ENCODE data around the gene GALNT9.
"Not testable (repeated sequence)": the region's sequence is repeated elsewhere in the genome, so short reads cannot be mapped to it uniquely, and the experiment has no call there.

GALNT9 gene

DNA sequence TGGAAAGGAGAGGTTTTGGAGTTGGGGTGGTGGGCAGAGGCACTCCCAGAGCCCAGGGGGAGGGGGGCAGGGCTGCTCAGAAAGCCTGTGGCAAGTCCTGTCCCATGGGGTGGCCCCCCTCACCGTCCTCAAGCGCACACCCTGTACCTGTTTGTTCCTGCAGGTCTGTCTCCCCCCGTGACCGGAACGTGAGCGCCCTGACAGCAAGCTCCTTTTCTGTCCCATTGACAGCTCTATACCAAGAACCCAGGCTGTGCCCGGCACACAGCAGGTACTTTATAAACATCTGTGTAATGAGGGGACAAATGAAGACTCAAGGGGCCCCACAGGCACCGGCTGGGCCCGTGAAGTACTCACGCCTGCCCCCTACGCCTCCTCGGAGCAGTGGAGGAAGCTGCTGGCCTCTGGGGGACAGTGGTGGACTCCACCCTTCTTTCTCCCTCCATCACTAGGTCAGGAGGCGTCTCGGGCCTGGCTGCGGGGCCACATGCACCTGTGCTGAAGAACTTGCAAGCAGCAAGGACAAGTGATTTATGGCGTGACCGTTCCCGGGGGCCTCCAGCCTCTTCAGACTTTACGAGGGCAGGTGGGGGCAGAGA lies 65.8 kb downstream of the GALNT9 start:
- no peak for DNase-seq (ENCODE audit: low read depth)

DNA sequence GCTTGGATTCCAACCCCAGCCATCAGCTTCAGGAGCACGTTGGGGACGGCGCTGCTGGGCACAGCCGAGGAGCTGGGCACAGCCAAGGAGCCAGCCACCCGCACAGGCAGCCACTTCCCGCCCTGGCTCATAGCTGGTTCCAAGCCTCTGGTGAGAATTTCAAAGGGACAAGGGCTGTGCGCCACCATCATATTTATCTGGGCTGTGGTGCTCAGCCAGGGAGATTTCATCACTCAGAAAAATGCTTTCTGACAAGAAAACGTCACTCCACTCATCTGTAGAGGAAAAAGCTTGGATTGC lies 66.4 kb downstream of the GALNT9 start:
- DNase-seq (ENCODE audit: low read depth), result no peak

GRCh38 chr12:132262256-132263060 lies 66.9 kb downstream of the GALNT9 start:
- DNase-seq (ENCODE audit: low read depth), result no peak

DNA sequence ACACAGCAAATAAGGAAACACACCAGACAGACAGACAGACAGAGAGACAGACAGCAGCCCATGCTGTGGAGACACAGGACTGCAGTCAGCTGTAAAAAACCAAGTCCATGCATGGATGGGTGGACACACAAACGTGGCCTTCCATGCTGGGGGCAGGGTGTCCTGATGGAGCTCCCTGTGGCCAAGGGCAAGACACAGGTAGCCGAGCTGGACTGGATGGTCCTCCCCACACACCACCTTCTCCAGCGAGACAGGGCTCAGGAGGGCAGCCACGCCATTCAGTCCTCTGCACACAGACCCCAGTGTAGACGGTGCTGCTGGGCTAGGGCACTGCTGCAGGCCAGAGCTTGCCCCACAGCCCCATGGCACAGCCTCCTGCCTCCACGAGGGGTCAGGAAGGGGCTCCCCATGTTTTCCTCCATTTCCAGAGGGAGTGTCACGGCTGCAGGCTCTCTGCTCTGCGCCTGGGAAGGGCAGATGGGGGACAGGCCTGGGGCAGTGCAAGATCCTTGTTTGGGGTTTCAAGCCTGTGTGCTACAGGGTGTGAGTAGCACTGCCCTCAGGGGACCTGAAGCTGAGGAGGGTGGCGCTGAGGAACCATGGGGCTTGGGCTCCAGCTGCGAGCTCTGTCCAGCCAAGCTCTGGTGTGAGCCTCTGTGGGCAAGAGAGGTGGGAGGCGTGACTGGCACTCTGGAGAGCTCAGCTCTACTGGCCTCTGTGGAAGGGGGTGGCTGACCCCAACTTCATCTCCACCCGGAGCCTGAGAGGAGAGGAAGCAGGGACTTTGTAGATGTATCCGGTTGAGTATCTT lies 67.9 kb downstream of the GALNT9 start:
- no peak for DNase-seq (ENCODE audit: low read depth)

DNA sequence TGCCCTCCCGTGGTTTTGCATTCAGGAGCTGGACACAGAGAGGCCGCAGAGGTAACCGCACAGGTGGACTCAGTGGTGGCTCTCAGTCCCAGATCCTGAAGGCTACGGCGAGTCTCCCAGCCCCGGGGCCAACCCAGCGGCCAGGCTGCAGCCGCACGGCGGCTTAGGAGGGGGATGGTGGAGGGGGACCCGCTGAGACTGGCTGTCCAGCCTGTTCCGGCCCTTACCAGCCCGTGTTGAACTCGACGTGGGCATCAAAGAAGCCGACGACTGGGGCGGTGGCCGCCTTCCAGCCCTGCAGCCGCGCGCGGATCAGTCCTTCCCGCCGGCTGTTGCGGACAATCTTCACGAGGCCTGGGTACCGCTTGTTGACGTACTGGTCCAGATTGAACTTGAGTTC lies 68.7 kb downstream of the GALNT9 start:
- DNase-seq (ENCODE audit: low read depth), result no peak

GRCh38 chr12:132259872-132260695 lies 69.3 kb downstream of the GALNT9 start:
- DNase-seq (ENCODE audit: low read depth), result no peak

DNA sequence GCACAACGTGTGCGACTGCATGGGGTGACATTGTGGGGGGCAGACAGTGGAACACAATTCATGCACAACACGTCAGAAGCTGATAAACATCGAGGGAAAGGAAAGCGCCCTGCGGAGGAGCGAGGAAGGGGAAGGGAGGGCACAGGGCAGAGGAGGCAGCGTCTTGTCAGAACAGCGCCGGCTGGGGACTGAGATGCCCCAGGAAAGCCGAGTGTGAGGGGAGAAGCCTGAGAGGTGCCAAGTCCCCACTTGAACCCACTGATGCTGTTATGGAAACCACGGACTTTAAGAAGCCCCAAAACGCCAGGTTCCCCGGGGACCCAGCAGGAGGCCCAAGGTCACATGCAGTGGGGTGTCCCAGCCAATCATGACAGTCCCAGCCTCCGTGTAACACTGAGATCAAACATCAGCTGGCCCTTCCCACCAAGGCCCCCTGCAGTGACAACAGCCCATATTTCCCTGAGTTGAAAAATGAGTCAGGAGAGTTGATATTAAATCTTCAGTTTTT lies 70.0 kb downstream of the GALNT9 start:
- no peak for DNase-seq (ENCODE audit: low read depth)

GRCh38 chr12:132258543-132258942 lies 70.8 kb downstream of the GALNT9 start:
- DNase-seq (ENCODE audit: low read depth), result no peak

GRCh38 chr12:132257955-132258490 lies 71.4 kb downstream of the GALNT9 start:
- no peak for DNase-seq (ENCODE audit: low read depth)

GRCh38 chr12:132257206-132257954 lies 72.0 kb downstream of the GALNT9 start:
- no peak for DNase-seq (ENCODE audit: low read depth)

GRCh38 chr12:132256646-132257045 lies 72.7 kb downstream of the GALNT9 start:
- DNase-seq (ENCODE audit: low read depth), result no peak

DNA sequence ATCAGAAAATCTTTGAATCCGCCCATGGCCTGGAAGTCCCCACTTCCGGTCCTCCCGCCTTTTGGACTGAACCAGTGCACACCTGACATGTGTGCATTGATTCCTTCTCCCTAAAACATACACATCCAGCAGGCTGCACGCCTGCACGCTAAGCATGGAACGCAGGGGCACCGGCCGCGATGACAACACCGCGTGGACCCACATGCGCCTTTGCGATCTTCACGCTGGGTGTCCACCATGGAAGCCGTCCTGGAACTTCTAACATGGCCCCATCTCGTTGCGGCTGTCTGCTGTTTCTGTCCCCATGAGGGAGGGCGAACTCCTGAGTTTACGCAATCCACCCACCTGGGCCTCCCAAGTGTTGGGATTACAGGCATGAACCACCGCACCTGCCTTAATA lies 73.7 kb downstream of the GALNT9 start:
- no peak for DNase-seq (ENCODE audit: low read depth)

DNA sequence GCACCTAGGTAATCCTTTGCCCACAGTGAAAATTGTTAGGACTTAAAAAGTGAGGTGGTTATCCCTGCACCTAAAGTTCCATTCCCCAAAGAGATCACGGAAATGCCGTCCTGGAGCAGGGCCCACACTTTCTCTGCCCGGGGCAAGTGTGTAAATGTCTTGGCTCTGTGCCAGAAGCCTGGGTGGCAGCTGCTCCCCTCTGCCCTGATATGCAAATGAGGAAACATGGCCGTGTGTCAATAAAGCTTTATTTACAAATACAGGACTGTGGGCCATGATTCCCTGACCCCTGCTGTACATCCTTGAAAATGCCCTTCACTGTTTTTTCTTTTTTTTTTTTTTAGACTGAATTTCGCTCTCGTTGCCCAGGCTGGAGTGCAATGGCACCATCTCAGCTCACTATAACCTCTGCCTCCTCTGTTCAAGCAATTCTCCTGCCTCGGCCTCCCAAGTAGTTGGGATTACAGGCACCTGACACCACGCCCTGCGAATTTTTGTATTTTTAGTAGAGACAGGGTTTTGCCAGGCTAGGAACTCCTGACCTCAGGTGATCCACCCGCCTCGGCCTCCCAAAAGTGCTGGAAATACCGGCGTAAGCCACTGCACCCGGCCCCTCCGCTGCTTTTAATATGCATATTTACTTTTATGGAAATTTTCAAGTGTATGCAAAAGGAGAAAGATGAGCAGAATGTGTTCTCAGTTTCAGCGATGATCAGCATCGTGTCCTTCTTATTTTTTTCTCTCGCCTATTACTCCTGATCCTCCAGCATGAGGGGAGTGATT lies 75.5 kb downstream of the GALNT9 start:
- no peak for DNase-seq (ENCODE audit: low read depth)

- not testable (repeated sequence) for DNase-seq (ENCODE audit: low read depth)
Observed at GRCh38 chr12:132252981-132253380, 76.4 kb downstream of the GALNT9 start.

GRCh38 chr12:132251741-132252490 lies 77.5 kb downstream of the GALNT9 start:
- DNase-seq (ENCODE audit: low read depth), result no peak

DNA sequence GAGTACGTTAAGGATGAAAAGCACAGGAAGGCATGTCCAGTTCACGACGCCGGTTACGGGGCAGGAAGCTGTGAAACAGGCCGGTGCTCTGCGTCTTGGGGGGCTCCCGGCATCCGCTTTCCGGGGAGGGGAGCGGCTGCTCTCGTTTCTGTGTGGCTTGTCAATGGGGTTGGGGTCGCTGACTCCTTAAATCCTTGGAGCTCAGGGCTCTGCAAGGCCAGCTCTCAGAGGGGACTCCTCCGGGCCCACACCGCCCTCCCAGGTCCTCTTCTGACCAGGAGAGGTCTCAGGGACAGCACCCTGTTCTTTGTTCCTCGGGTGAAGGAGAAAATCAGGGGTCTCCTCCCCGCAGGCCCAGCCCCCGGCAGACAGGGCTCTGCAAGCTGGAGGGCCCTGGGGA lies 78.1 kb downstream of the GALNT9 start:
- no peak for DNase-seq (ENCODE audit: low read depth)

GRCh38 chr12:132250707-132251106 lies 78.7 kb downstream of the GALNT9 start:
- no peak for DNase-seq (ENCODE audit: low read depth)

- DNase-seq (ENCODE audit: low read depth), result no peak
Observed at GRCh38 chr12:132249689-132250478, 79.5 kb downstream of the GALNT9 start.
